Stimulated activated effector memory CD8-positive, alpha-beta T cell treated with anti-CD3 and anti-CD28 coated beads, Interleukin-12 subunit alpha, Interleukin-12 subunit beta, amount 100 ng/mL, for 72 hours (primary cell): ENCODE data around the gene PHACTR2.
"Not testable (repeated sequence)": the region's sequence is repeated elsewhere in the genome, so short reads cannot be mapped to it uniquely, and the experiment has no call there.

Source experiments
- ATAC-seq: fragments of 150-1000 bp; cut with Tn5 transposase; 2 replicates; pipeline ENCODE4 v1.10.0; 2021
- DNase-seq, 2 donors: peaks; one replicate each; pipeline ENCODE4 v3.0.0; 2021 to 2022; ENCODE audit warnings: low spot score in 2 of 2
- H3K27ac Mint-ChIP-seq: one replicate; pipeline ENCODE4 v1.8.0; 2022; ENCODE audit warnings: mild to moderate bottlenecking, mixed read lengths
- H3K36me3 Mint-ChIP-seq: one replicate; pipeline ENCODE4 v1.8.0; 2022; ENCODE audit warnings: mild to moderate bottlenecking, mixed read lengths
- H3K4me1 Mint-ChIP-seq: one replicate; pipeline ENCODE4 v1.8.0; 2022; ENCODE audit warnings: mixed read lengths
- H3K4me3 Mint-ChIP-seq: one replicate; pipeline ENCODE4 v1.8.0; 2022; ENCODE audit warnings: mild to moderate bottlenecking, mixed read lengths
- H3K9me3 Mint-ChIP-seq: one replicate; pipeline ENCODE4 v1.8.0; 2022; ENCODE audit warnings: mixed read lengths

The PHACTR2 gene

GRCh38 chr6:143660170-143660569 lies 17.6 kb upstream of the PHACTR2 start:
- H3K27ac Mint-ChIP-seq: peak overlapping the region; percentile 37
- not testable (repeated sequence) for H3K4me3 Mint-ChIP-seq, H3K36me3 Mint-ChIP-seq, DNase-seq, ATAC-seq, H3K4me1 Mint-ChIP-seq
- H3K9me3 Mint-ChIP-seq: peaks cover 11% of the 10 kb centered on the region

DNA sequence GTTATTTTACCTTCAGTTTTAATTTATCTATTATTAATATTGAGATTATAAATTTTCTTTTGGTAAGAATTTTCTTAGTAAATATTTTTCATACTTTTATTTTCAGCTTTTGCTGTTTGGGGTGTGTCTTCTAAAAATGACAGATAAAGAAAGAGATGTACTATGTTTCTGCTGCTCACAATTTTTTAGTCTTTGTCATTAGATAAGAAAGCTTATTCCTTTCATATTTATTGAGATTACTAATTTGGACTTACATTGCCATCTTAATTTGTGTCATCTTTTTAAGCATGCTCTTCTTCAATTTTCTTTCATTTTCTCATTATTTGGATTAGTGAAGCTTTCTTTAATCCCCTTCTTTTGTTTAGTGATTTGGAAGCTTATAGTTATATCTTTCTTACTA lies 13.6 kb upstream of the PHACTR2 start:
- peaks cover 23% of the 10 kb centered on the region for H3K4me1 Mint-ChIP-seq
- no peaks in the 10 kb centered on the region for H3K36me3 Mint-ChIP-seq
- no peak overlapping the region for H3K4me3 Mint-ChIP-seq
- H3K9me3 Mint-ChIP-seq: peaks cover 20% of the 10 kb centered on the region
- DNase-seq: no peak
- ATAC-seq: no peak
- no peak overlapping the region for H3K27ac Mint-ChIP-seq

DNA sequence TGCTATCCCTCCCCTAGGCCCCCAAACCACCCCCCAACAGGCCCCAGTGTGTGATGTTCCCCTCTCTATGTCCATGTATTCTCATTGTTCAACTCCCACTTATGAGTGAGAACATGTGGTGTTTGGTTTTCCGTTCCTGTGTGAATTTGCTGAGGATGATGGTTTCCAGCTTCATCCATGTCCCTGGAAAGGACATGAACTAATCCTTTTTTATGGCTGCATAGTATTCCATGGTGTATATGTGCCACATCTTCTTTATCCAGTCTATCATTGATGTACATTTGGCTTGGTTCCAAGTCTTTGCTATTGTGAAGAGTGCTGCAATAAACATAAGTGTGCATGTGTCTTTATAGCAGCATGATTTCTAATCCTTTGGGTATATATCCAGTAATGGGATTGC lies 11.8 kb upstream of the PHACTR2 start:
- H3K36me3 Mint-ChIP-seq, H3K4me3 Mint-ChIP-seq, DNase-seq, H3K27ac Mint-ChIP-seq, ATAC-seq: not testable (repeated sequence)
- Mint-ChIP-seq H3K4me1 (peaks cover 30% of the 10 kb centered on the region), H3K9me3 (peaks cover 16% of the 10 kb centered on the region)

DNA sequence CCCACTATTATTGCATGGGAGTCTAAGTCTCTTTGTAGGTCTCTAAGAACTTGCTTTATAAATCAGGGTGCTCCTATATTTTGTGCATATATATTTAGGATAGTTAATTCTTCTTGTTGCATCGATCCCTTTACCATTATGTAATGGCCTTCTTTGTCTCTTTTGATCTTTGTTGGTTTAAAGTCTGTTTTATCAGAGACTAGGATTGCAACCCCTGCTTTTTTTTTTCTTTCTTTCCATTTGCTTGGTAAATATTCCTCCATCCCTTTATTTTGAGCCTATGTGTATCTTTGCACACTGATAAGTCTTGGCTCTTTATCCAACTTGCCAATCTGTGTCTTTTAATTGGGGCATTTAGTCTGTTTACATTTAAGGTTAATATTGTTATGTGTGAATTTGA lies 8.3 kb upstream of the PHACTR2 start:
- peaks cover 12% of the 10 kb centered on the region for H3K9me3 Mint-ChIP-seq
- not testable (repeated sequence) for DNase-seq, H3K36me3 Mint-ChIP-seq, ATAC-seq, H3K4me3 Mint-ChIP-seq, H3K27ac Mint-ChIP-seq
- H3K4me1 Mint-ChIP-seq: peaks cover 37% of the 10 kb centered on the region

DNA sequence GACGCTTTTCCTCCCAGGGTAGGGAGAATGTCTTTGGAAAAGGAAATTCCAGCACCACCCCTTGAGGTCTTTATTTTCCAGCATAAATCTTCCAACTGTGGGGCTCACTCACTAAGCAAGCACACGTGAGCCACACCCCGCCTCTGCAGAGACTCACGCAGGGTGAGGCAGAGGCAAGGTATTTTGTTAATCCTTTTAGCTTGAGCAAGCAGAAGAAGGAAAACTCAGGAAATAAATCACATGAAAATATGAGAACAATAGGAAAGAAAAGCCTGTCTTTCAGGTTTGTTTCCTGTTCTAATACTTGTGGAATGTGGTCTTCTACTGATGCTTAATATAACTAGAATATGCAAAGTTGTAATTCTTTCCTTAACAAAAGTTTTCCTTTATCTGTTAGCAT lies 4.1 kb upstream of the PHACTR2 start:
- Mint-ChIP-seq H3K4me3 (no peak overlapping the region), H3K27ac (no peak overlapping the region), H3K9me3 (peaks cover 3% of the 10 kb centered on the region), H3K4me1 (peaks cover 32% of the 10 kb centered on the region), H3K36me3 (no peaks in the 10 kb centered on the region)
- DNase-seq (no peak), ATAC-seq (no peak)

GRCh38 chr6:143674483-143675381 lies 3.0 kb upstream of the PHACTR2 start:
- ATAC-seq (no peak), DNase-seq (no peak)
- Mint-ChIP-seq H3K4me3 (no peak overlapping the region), H3K27ac (no peak overlapping the region), H3K4me1 (peaks cover 30% of the 10 kb centered on the region), H3K36me3 (no peaks in the 10 kb centered on the region), H3K9me3 (no peaks in the 10 kb centered on the region)

DNA sequence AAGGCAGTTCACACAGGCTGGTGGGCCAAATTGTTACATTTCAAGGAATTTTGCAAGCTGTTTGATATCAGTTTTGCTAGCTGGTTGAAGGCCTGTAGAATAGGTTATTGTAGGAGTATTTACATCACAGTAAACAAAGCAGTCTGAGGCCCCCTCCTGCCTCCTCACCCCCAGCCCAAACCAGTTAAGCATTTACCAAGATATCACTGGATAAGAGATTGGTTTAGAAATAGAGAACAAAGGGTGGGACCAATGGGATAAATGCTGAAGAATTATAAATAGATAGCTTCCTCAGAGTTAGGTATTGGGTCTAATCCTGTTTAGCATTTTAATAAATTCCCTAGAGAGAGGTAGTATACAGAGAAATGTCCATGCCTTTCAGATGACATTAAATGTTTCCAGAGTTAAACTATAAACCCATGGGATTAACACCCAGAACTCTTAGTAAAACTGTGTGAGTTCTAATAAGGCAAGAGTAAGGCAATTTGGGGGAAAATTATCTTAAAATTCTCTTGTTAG lies 2.3 kb upstream of the PHACTR2 start:
- no peak overlapping the region for H3K4me3 Mint-ChIP-seq
- no peaks in the 10 kb centered on the region for H3K9me3 Mint-ChIP-seq
- H3K36me3 Mint-ChIP-seq: no peaks in the 10 kb centered on the region
- no peak for ATAC-seq
- no peak overlapping the region for H3K27ac Mint-ChIP-seq
- no peak for DNase-seq
- peaks cover 23% of the 10 kb centered on the region for H3K4me1 Mint-ChIP-seq

DNA sequence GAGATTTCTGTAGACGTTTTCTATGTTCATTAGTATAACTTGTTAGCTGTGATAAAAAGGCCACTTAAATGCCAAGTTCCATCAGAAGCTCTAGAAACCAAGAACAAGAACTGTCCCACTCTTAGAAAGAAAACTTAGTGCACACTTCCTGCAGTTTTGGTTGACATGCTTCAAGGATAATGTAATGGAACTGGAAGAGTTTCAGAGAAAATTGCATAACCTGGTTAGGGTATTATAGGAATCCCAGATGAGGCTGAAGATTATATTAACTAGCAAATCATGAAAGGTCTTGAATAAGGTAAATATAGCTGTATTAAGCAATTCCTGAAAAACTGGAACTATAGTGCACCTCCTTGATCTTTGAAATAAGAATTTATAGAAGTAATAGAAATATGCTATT lies 1.8 kb upstream of the PHACTR2 start:
- Mint-ChIP-seq H3K4me3 (no peak overlapping the region), H3K9me3 (no peaks in the 10 kb centered on the region), H3K4me1 (peaks cover 20% of the 10 kb centered on the region), H3K36me3 (no peaks in the 10 kb centered on the region), H3K27ac (no peak overlapping the region)
- DNase-seq (no peak), ATAC-seq (no peak)

DNA sequence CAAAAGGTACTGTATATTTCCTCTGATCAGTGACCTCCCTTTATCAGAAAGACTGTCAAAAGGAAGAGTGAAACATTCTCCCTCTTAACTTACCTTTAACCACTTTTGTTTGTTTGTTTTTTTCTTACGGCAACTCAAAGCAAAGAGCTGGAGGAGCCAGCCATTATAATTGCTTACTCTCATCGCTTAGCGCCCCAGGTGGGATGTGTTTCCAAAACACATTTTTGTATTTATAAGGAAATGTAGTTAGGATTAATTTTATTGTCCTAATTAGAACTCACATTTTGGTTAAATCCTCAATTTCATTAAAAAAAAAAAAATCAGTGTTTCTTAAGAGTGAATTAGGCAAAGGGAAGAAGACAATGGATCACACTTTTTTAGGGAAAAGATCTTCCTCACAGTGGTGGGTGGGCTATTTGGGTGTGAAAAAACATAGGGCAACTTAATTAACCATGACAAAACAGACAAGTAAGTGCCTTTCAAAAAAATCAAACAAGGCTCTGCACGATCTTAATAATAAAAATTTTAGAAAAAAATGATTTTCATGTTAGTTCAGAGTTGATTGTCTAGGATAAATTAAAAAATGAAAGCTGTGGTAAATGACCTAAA lies 1.2 kb upstream of the PHACTR2 start:
- H3K36me3 Mint-ChIP-seq: no peaks in the 10 kb centered on the region
- no peaks in the 10 kb centered on the region for H3K9me3 Mint-ChIP-seq
- no peak for DNase-seq
- H3K4me1 Mint-ChIP-seq: peaks cover 14% of the 10 kb centered on the region
- no peak overlapping the region for H3K27ac Mint-ChIP-seq
- H3K4me3 Mint-ChIP-seq: no peak overlapping the region
- no peak for ATAC-seq

GRCh38 chr6:143677577-143677890 lies 231 bp upstream of the PHACTR2 start:
- H3K27ac Mint-ChIP-seq: no peak overlapping the region
- DNase-seq (no peak), ATAC-seq (no peak)
- H3K9me3 Mint-ChIP-seq: peaks cover 2% of the 10 kb centered on the region
- H3K4me1 Mint-ChIP-seq: peaks cover 22% of the 10 kb centered on the region
- peak overlapping the region; percentile 66 for H3K4me3 Mint-ChIP-seq
- H3K36me3 Mint-ChIP-seq: no peaks in the 10 kb centered on the region

DNA sequence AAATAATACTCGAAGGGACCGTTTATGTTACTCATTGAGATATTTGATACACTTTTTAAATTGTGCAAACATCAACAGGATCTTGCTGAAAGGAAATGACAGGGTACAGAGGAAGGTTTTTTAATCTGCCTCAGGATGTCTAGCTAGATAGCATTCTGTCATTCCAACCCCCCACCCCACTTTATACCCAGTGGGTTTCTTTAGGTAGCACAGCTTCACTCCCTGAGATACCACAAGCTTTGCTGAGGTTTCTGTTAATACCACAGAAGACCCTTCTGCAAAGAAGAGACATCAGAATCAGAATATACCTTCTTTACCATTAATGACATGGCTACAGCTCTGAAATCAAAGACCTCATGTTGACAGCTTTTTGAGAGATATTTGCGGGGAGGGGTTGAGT lies 1.3 kb downstream of the PHACTR2 start:
- peaks cover 23% of the 10 kb centered on the region for H3K4me1 Mint-ChIP-seq
- H3K9me3 Mint-ChIP-seq: peaks cover 7% of the 10 kb centered on the region
- DNase-seq (no peak), ATAC-seq (no peak)
- H3K27ac Mint-ChIP-seq: peak overlapping the region; percentile 84
- H3K36me3 Mint-ChIP-seq: no peaks in the 10 kb centered on the region
- H3K4me3 Mint-ChIP-seq: peak overlapping the region; percentile 66

DNA sequence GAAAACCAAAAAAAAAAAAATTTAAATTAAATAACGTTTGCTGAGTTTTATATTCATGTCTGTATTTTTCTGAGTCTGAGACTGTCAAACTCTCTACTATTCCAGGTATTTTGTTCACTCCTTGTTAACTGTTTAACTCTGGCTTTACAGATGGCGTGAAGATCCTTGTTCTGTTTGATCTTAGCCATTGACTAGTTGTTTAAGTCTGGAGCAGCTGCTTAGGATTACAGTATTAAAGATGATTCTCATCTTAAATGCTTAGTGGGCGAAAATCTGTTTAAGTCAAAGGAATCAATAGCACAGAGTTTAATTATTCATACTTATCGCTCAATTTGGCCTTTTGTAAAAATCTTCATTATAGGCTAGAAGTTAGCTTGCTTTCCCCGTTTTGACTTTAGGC lies 2.4 kb downstream of the PHACTR2 start:
- H3K9me3 Mint-ChIP-seq: peaks cover 7% of the 10 kb centered on the region

DNA sequence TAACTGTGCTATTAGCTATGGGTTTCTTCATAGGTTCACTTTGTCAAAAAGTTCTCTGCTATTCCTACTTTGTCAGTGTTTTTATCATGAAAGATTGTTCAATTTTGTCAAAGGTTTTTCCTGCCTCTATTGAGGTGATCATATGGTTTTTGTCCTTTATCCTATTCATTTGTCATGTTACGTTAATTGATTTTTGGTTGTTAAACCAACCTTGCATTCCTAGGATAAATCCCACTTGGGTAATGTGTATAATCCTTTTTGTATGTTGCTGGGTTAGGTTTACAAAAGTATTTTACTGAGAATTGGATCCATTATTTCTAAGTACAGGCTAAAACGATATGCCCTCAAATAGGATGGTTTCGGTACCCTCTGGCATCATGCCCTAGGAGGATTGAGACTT lies 5.0 kb downstream of the PHACTR2 start:
- no peak for ATAC-seq
- no peaks in the 10 kb centered on the region for H3K36me3 Mint-ChIP-seq
- H3K27ac Mint-ChIP-seq: no peak overlapping the region
- DNase-seq: no peak
- H3K9me3 Mint-ChIP-seq: peaks cover 7% of the 10 kb centered on the region
- peaks cover 23% of the 10 kb centered on the region for H3K4me1 Mint-ChIP-seq
- H3K4me3 Mint-ChIP-seq: no peak overlapping the region

More for the DNA sequence above, 2.4 kb downstream of the PHACTR2 start:
- DNase-seq (no peak), ATAC-seq (no peak)
- H3K27ac Mint-ChIP-seq: no peak overlapping the region
- H3K4me3 Mint-ChIP-seq: no peak overlapping the region
- H3K4me1 Mint-ChIP-seq: peaks cover 20% of the 10 kb centered on the region
- no peaks in the 10 kb centered on the region for H3K36me3 Mint-ChIP-seq

DNA sequence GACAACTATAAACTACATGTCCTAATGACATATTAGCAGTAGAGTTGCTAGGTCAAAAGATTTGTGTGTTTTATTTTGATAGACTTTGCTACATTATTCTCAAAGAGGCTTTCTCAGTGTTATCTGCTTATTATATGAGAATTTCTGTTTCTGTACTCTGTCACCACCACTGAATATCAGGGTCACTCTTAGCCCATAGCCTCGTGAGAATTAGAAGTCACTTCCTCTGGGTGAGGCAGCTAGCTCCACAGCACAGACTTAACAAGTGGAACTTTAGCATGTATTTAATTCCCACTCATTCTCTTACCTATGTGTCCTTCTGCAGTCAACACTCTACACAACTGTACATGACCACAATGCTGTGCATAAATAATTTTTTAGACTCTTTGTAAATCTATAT lies 6.7 kb downstream of the PHACTR2 start:
- Mint-ChIP-seq H3K36me3 (no peaks in the 10 kb centered on the region), H3K4me3 (no peak overlapping the region), H3K9me3 (peaks cover 7% of the 10 kb centered on the region), H3K27ac (no peak overlapping the region), H3K4me1 (peaks cover 27% of the 10 kb centered on the region)
- no peak for DNase-seq
- peak; percentile 52 for ATAC-seq

DNA sequence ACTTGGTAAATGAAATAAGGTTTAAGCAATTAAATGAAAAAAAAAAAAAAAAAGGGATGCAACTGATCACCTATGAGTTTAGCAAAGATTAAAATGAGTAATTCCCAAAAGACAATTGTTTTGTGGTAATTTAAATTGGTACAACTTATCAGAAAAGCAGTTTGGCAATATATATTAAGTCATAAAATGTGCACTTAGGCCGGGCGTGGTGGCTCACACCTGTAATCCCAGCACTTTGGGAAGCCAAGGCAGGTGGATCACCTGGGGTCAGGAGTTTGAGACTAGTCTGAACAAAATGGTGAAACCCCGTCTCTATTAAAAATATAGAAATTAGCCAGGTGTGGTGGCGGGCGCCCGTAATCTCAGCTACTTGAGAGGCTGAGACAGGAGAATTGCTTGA lies 7.9 kb downstream of the PHACTR2 start:
- Mint-ChIP-seq H3K27ac (no peak overlapping the region), H3K9me3 (peaks cover 7% of the 10 kb centered on the region), H3K4me3 (no peak overlapping the region), H3K4me1 (peaks cover 35% of the 10 kb centered on the region), H3K36me3 (no peaks in the 10 kb centered on the region)
- no peak for DNase-seq
- no peak for ATAC-seq

DNA sequence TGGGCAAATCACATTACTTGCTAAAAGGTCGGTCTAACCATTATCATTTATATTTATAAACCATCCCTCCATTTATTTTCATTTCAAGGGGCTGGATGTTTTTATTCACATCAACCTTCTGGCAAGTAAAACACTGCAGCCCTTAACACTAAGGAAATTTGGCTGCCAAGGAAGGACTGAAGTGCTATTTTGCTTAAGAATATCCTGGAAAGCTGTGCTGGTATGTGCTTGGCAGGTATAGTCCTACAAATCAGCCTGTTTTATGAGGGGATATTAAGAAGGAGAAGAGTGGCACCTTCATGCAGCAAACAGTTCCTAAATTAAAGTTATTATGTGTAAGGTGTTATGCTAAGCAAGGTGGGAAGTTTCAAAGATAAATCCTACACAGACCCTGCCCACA lies 9.8 kb downstream of the PHACTR2 start:
- no peak for ATAC-seq
- H3K27ac Mint-ChIP-seq: no peak overlapping the region
- H3K4me1 Mint-ChIP-seq: peaks cover 28% of the 10 kb centered on the region
- H3K9me3 Mint-ChIP-seq: peaks cover 5% of the 10 kb centered on the region
- H3K4me3 Mint-ChIP-seq: no peak overlapping the region
- no peaks in the 10 kb centered on the region for H3K36me3 Mint-ChIP-seq
- DNase-seq: no peak
